ENCODE results near the gene MVB12B.

MVB12B gene

DNA sequence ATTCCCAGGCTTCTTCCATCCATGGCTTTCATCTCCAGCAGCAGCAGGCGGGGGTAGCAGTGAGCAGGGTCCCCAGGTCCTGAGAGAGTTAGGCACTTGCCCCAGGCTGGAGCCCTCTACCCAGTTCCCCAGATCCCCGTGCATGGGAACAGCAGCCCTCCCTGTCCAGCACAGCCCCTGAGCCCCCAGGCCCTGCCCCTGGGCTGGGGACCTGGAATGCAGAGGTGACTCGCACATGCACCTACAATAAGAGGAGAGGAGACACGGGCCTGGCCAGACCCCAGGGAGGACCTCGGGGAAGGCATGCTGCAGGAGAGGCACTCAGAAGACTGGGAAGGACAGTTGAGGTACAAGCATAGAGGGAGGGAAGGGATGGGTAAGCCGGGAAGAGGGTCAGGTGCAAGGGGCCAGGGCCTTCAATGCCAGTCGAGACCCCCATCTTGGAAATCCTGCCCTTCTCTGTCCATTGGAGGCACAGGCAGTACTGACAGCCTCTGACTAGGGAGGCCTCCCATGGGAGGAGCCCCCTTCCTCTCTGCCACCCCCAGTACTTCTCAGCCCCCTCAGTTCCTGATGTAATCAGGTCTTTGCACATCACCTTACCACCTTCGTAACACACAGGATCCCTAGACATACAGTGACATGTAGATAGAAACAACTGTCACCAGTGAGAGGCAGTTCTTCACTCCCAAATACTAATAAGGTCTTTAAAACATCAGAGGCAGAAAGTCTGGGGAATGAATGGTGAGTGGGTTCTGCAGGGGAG is 151.8 kb downstream of the MVB12B start:
- no peaks in the 10 kb centered on the region for H3K4me1 ChIP-seq
- H3K36me3 ChIP-seq (replicated peaks), result no peaks in the 10 kb centered on the region
- H3K9me3 ChIP-seq, result no peaks in the 10 kb centered on the region; the same call in 1 of the 2 replicates
- H3K4me3 ChIP-seq, result no peak overlapping the region
- no peak for DNase-seq (ENCODE audit: low spot score in 2 of 2)
- no peaks in the 10 kb centered on the region for H3K27me3 ChIP-seq (ENCODE audit: low read depth)
- in situ Hi-C loops (cut with MboI; ENCODE audit: low sequenced_read_pairs), result loop anchor here (10.0 kb wide), 1 partner anchor 1074 kb away; no protein-coding TSS in a partner anchor

DNA sequence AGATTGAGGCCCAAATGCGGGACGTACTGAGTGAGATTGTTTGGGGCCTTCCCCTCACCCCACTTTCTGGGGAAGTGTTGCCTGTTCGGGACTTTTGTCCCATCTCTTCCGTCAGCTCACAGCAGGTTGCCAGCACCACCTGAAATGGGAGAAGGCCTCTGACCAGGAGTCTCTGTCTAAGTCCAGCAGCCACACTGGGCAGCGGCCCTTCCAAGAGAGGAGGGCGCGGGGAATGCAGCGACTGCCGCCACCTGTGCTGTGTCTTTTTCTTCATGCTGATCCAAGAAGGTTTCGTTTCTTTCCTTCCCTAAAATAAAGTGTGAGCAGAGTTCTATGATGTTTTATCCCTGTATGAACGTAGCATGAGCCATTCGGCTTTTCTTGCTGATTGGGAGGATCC is 152.9 kb downstream of the MVB12B start:
- H3K36me3 ChIP-seq (replicated peaks), result no peaks in the 10 kb centered on the region
- in situ Hi-C loops (cut with MboI; ENCODE audit: low sequenced_read_pairs), result loop anchor here (10.0 kb wide), 1 partner anchor 1075 kb away; no protein-coding TSS in a partner anchor
- no peak for DNase-seq (ENCODE audit: low spot score in 2 of 2)
- H3K4me1 ChIP-seq, result no peaks in the 10 kb centered on the region
- H3K27me3 ChIP-seq (ENCODE audit: low read depth), result no peaks in the 10 kb centered on the region
- H3K9me3 ChIP-seq, result no peaks in the 10 kb centered on the region; the same call in 1 of the 2 replicates
- no peak overlapping the region for H3K4me3 ChIP-seq

DNA sequence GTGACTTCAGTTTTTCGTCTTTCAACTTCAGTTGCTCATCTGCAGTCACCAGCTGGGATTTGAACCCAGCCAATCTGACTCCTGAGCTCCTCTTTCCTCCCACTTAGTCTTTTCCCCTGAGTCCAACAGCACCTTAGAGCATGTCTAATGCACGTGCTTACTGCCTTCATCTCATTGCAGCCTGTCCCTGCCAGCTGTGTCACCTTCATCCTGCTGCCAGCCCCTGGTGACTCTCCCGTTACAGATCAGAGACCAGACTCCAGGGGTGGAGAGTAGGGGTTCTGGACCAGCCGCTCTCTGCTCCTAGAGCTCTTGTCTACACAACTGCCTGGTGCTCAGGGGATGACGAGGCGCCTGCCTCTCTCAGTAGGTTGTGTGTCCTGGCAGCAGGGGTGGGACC is 154.2 kb downstream of the MVB12B start:
- Histone ChIP-seq H3K27me3 (ENCODE audit: low read depth) (no peaks in the 10 kb centered on the region), H3K4me3 (no peak overlapping the region), H3K9me3 (no peaks in the 10 kb centered on the region; the same call in 1 of the 2 replicates), H3K4me1 (no peaks in the 10 kb centered on the region), H3K36me3 (replicated peaks) (no peaks in the 10 kb centered on the region)
- in situ Hi-C loops (cut with MboI; ENCODE audit: low sequenced_read_pairs), result no loop called here
- no peak for DNase-seq (ENCODE audit: low spot score in 2 of 2)

DNA sequence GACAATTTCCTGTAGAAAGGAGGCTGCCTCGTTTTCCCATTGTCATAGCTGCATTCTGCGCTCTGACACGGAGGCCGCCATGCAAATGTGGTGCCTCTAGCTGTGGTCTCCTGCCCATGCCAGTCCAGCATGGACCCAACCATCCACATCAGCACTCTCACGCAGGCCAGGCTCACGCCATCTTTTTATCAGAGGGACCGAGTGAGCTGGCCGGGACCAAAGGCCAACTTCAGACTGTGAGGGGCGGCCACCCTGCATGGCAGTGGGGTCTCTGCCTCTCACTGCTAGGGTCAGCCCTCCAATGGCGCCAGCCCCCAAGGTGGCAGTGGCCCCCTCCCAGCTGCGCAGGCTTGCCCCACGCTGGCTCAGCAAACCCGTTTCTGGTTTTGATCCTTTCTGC is 155.2 kb downstream of the MVB12B start:
- Histone ChIP-seq H3K4me3 (no peak overlapping the region), H3K9me3 (no peaks in the 10 kb centered on the region; the same call in 1 of the 2 replicates), H3K4me1 (no peaks in the 10 kb centered on the region), H3K27me3 (ENCODE audit: low read depth) (no peaks in the 10 kb centered on the region), H3K36me3 (replicated peaks) (no peaks in the 10 kb centered on the region)
- in situ Hi-C loops (cut with MboI; ENCODE audit: low sequenced_read_pairs), result no loop called here
- no peak for DNase-seq (ENCODE audit: low spot score in 2 of 2)

DNA sequence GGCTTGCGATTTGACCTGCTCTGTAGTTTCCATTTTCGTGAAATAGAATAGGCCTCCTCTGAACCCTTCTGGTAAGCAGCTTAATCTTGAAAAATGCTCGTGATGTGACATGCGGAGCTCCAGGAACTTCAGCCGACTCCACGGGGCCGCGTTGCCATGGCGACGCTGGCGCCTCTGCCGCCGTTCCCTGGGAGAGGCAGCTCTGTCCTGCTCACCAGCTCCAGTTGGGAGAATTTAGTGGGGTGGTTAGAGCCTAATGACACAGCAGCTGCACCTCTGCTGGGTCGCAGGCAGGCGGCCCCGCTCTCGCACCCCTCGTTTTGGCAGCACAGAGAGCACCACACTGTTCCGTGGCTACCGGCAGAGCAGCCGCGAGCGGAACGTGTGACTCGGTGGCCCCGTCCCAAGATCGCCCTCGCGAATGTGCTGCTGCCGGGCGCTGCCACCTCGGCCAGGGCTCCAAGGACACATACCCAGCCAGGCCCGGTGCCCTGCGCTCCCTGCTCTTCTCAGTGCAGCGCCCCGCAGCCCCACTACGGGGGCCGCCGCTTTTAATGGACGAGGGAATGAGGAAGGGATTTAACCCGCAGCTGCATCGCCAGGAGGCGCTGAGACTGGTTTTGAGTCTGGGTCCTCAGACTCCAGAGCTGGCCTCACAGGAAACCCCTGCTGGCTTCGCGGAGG is 155.9 kb downstream of the MVB12B start:
- in situ Hi-C loops (cut with MboI; ENCODE audit: low sequenced_read_pairs), result no loop called here
- no peaks in the 10 kb centered on the region for H3K36me3 ChIP-seq (replicated peaks)
- H3K4me3 ChIP-seq, result no peak overlapping the region
- H3K9me3 ChIP-seq, result no peaks in the 10 kb centered on the region
- H3K27me3 ChIP-seq (ENCODE audit: low read depth), result no peaks in the 10 kb centered on the region
- no peak for DNase-seq (ENCODE audit: low spot score in 2 of 2)
- H3K4me1 ChIP-seq, result no peaks in the 10 kb centered on the region

DNA sequence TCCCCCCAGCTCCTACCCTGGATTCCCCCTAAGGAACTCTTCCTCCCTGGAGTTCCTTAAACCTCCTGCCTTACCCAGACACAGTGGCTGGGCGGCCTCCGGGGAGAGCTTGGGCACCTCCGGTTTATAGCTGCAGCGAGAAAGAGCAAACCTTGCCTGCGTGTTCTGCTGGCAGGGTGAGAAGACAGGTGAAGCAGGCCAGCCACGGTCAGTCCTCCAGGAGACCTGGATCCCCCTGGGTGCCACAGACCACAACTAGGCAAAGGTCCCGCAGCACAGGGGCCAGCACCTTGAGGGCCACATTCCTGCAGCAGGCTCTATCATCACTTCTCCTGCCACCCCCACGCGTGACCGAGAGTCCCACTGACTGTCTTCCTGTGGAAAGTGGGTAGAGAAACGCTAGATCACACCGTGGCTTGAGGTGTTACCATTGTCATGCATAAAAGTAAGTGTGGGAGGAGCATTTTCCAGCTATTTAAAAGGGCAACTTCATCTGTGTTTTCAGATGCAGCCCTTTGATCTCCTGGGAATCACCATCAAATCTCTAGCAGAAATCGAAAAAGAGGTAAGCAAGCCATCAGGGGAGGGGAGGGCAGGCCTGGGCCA is 156.9 kb downstream of the MVB12B start:
- Histone ChIP-seq H3K4me3 (no peak overlapping the region), H3K36me3 (replicated peaks) (no peaks in the 10 kb centered on the region), H3K27me3 (ENCODE audit: low read depth) (no peaks in the 10 kb centered on the region), H3K9me3 (no peaks in the 10 kb centered on the region), H3K4me1 (no peaks in the 10 kb centered on the region)
- no peak for DNase-seq (ENCODE audit: low spot score in 2 of 2)
- in situ Hi-C loops (cut with MboI; ENCODE audit: low sequenced_read_pairs), result no loop called here

DNA sequence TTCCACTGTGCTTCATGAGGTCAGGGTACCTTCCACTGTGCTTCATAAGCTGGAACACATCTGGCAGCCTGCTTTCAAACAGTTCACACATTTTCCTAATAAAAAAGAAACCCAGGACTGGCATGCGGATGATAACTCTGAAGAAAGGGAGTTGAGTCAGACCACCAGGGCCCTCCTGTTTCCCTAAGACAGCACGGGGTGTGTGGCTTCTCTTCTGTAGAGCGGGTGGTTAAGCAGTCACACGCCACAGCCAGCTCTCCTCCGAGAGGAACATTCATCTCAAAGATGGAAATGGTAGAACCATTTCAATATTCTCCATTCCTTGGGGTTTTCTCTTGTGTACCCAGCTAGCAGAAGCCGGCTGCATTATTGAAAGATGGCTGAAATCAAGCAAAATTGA is 159.0 kb downstream of the MVB12B start:
- peaks cover under 1% of the 10 kb centered on the region; the same call in 1 of the 2 replicates for H3K4me1 ChIP-seq
- in situ Hi-C loops (cut with MboI; ENCODE audit: low sequenced_read_pairs), result no loop called here

DNA sequence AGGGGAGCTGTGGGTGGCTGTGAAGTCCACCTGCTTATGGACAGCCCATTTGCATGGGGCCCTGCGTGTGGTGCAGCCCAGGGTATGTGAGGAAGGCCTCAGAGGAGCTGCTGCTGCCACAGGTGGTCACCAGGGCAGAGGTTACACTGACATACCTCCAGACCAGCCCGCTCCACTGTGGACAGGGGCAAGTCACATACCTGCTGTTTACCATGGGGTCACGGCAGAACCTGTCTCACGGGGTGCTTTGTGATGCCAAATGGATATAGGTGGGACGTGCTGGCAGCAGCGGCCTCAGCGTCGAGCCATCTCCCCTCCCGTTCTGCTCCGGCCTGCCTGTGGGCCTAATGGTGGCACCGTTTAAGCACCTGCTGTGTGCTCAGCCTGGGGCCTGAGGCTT is 159.6 kb downstream of the MVB12B start:
- no peaks in the 10 kb centered on the region for H3K36me3 ChIP-seq (replicated peaks)
- no peak for DNase-seq (ENCODE audit: low spot score in 2 of 2)
- peaks cover 7% of the 10 kb centered on the region; the same call in 1 of the 2 replicates for H3K4me1 ChIP-seq
- H3K4me3 ChIP-seq, result no peak overlapping the region
- no peaks in the 10 kb centered on the region for H3K27me3 ChIP-seq (ENCODE audit: low read depth)
- in situ Hi-C loops (cut with MboI; ENCODE audit: low sequenced_read_pairs), result no loop called here
- no peaks in the 10 kb centered on the region for H3K9me3 ChIP-seq

More for the DNA sequence above, 159.0 kb downstream of the MVB12B start:
- DNase-seq (ENCODE audit: low spot score in 2 of 2), result no peak
- Histone ChIP-seq H3K36me3 (replicated peaks) (no peaks in the 10 kb centered on the region), H3K4me3 (no peak overlapping the region), H3K27me3 (ENCODE audit: low read depth) (no peaks in the 10 kb centered on the region), H3K9me3 (no peaks in the 10 kb centered on the region)

DNA sequence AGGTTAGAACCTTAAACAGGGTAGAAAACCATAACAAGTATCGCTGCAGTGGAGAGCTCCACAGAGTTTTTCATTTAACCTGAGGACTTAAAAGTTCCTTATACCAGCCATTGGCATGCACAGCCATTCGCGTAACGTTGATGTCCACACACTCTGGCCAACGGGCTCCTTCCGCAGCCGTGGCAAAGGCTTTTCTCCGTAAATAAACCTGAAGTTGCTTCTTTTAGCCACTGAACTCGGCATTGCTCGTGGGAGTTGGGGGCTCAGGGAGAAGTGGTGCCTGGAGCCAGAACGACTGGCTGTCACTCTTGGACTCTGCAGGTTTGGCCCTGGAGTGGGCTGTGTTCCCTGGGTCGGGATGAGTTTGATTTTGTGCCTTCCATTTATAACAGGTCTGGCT is 161.2 kb downstream of the MVB12B start:
- in situ Hi-C loops (cut with MboI; ENCODE audit: low sequenced_read_pairs), result no loop called here
- no peaks in the 10 kb centered on the region for H3K27me3 ChIP-seq (ENCODE audit: low read depth)
- DNase-seq (ENCODE audit: low spot score in 2 of 2), result no peak
- H3K4me3 ChIP-seq, result no peak overlapping the region
- no peaks in the 10 kb centered on the region for H3K9me3 ChIP-seq
- peaks cover 7% of the 10 kb centered on the region; the same call in 1 of the 2 replicates for H3K4me1 ChIP-seq
- H3K36me3 ChIP-seq (replicated peaks), result no peaks in the 10 kb centered on the region

DNA sequence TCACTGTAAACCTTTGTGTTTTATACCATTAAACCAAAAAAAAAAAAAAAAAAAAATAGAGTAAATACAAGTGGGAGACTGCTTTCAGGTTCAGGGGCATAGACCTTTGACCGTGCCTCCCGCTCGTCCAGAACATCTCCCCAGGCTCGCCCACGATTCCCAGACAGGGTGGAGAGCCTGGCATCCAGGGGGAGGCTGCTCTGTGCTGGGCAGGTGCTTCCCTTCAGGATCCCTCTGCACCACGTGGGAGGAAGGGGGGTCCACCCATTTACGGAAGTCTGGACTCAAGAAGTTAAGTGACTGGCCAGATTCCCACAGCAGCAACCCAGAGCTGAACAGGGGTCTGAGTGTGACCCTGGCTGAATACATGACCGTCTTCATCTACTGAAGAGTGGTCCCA is 161.7 kb downstream of the MVB12B start:
- Histone ChIP-seq H3K36me3 (replicated peaks) (no peaks in the 10 kb centered on the region), H3K9me3 (no peaks in the 10 kb centered on the region), H3K4me3 (no peak overlapping the region), H3K4me1 (peaks cover 7% of the 10 kb centered on the region; the same call in 1 of the 2 replicates), H3K27me3 (ENCODE audit: low read depth) (no peaks in the 10 kb centered on the region)
- in situ Hi-C loops (cut with MboI; ENCODE audit: low sequenced_read_pairs), result no loop called here
- no peak for DNase-seq (ENCODE audit: low spot score in 2 of 2)

DNA sequence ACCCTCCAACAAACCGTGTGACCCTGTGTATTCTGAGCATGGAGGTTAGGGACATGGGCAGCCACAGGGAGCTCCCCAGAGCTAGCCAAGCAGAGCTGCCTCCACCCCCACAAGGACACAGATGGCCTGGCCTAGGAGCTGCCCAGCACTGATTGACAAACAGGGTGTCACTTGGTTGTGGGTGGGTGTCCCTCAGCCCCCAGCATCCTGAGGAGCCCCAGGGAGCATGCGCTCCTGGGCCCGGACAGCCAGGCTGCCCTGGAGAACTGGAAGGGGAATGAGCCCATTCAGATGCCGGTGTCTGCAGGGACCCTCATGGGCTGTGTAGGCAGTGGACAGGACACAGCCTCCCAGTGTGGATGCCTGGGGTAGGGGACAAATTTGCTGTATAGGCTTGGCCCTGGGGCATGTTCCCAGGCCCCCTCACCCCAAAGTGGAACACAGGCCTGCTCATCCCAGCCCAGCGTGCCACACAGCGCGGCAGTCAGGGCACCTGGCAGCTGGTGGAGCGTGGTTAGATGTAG is 162.3 kb downstream of the MVB12B start:
- in situ Hi-C loops (cut with MboI; ENCODE audit: low sequenced_read_pairs), result no loop called here
- Histone ChIP-seq H3K27me3 (ENCODE audit: low read depth) (no peaks in the 10 kb centered on the region), H3K4me1 (peaks cover 7% of the 10 kb centered on the region; the same call in 1 of the 2 replicates), H3K36me3 (replicated peaks) (no peaks in the 10 kb centered on the region), H3K9me3 (no peaks in the 10 kb centered on the region), H3K4me3 (no peak overlapping the region)
- DNase-seq (ENCODE audit: low spot score in 2 of 2), result no peak

DNA sequence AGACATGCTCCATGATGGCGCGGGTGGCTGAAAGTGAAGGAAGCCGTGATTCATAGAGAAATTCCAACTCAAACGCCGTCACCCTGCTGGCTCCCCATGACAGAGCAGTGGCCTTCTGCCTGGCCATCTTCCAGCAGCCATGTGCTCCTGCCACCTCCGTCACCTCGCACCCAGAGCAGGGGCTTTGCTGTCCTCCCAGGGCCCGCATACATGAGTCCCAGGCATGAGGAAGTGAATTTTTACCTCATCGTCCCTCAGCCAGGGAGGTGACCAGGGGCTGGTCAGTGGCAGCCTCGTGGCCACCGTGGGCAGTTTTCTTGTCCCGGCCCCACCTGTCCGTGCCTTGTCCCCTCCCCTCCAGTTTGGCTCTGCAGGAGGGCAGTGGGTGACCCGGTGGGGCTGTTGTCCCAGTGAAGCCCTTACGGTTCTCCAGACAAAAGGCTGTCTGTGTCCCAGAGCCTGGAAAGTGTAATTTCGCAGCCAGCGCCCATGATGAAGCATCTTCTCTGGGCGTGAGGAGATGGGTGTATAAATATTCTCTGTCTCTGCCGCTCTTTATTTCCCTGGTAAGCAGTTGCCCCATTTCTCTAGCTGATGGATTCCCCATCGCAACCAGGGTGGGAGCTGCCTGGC is 163.1 kb downstream of the MVB12B start:
- no peaks in the 10 kb centered on the region for H3K9me3 ChIP-seq
- H3K36me3 ChIP-seq (replicated peaks), result no peaks in the 10 kb centered on the region
- no peaks in the 10 kb centered on the region for H3K27me3 ChIP-seq (ENCODE audit: low read depth)
- in situ Hi-C loops (cut with MboI; ENCODE audit: low sequenced_read_pairs), result loop anchor here (5.0 kb wide), 1 partner anchor 187 kb away; no protein-coding TSS in a partner anchor
- no peak for DNase-seq (ENCODE audit: low spot score in 2 of 2)
- peaks cover 7% of the 10 kb centered on the region; the same call in 1 of the 2 replicates for H3K4me1 ChIP-seq
- no peak overlapping the region for H3K4me3 ChIP-seq

DNA sequence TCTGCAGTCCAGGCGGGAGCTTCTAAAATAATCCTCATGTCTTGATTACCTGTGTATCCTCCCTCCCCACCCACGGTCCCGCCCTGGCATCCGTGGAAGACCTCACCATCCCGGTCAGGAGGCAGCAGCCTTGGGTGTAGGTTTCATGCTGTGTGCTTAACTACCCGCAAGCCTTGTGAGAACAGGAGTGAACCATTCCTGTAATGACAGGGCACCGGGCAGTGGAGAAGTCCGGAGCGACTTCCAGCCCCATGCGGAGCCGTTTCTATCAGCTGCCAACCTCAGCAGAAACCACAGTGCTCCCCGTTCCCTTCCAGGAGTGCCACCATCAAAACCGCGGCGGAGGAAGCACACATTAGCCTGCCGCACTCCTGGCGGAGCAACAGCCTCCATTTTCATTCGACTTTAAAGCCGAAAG is 163.6 kb downstream of the MVB12B start:
- Histone ChIP-seq H3K27me3 (ENCODE audit: low read depth) (no peaks in the 10 kb centered on the region), H3K4me1 (peaks cover 7% of the 10 kb centered on the region; the same call in 1 of the 2 replicates), H3K9me3 (no peaks in the 10 kb centered on the region), H3K36me3 (replicated peaks) (no peaks in the 10 kb centered on the region), H3K4me3 (no peak overlapping the region)
- no peak for DNase-seq (ENCODE audit: low spot score in 2 of 2)
- in situ Hi-C loops (cut with MboI; ENCODE audit: low sequenced_read_pairs), result loop anchor here (5.0 kb wide), 1 partner anchor 188 kb away; no protein-coding TSS in a partner anchor

Measured in HAP-1 (cell line).